CD4-positive, alpha-beta memory T cell (primary cell): ENCODE data around the gene GRIN1. TPM values are rescaled to one million over a fixed set of nuclear protein-coding genes. Genes with fewer than 3 reads are reported as not detected.

Source experiments
- CTCF ChIA-PET: fragments of 350-600 bp; sonication (Branson Sonifier 250); formaldehyde crosslinking; loops from one replicate; lab custom pipeline; 2021; ENCODE audit warnings: inconsistent platforms; ENCODE audit not compliant: partially characterized antibody; lab: Charles Lee
- POLR2A ChIA-PET: fragments of 350-600 bp; sonication (Branson Sonifier 250); formaldehyde crosslinking; loops from one replicate; lab custom pipeline; 2021; ENCODE audit not compliant: partially characterized antibody; lab: Charles Lee
- DNase-seq, 5 donors: peaks; one replicate each; pipeline versions ENCODE4 v3.0.0 to v3.0.0-alpha.2; 2020 to 2022; ENCODE audit warnings: mixed read lengths in 1 of 5
- H3K27ac ChIP-seq: one replicate; pipeline ENCODE4 v1.7.0; 2013; ENCODE audit warnings: low read depth, low read length
- H3K27me3 ChIP-seq: 2 replicates; pipeline ENCODE4 v1.7.0; 2013; ENCODE audit warnings: mild to moderate bottlenecking, low read length, moderate library complexity; ENCODE audit not compliant: insufficient read depth
- H3K36me3 ChIP-seq: 2 replicates; pipeline ENCODE4 v1.7.0; 2013; ENCODE audit warnings: mild to moderate bottlenecking, low read length, moderate library complexity; ENCODE audit not compliant: insufficient read depth
- H3K4me1 ChIP-seq: 2 replicates; pipeline ENCODE4 v1.7.0; 2013; ENCODE audit warnings: mild to moderate bottlenecking, low read length, moderate library complexity; ENCODE audit not compliant: insufficient read depth
- H3K4me3 ChIP-seq, 2 donors: one replicate each; pipeline ENCODE4 v1.7.0; 2013; ENCODE audit warnings: low read length in 2 of 2, mild to moderate bottlenecking in 1 of 2
- H3K9me3 ChIP-seq, 2 donors: one replicate each; pipeline ENCODE4 v1.7.0; 2013; ENCODE audit warnings: low read length in 2 of 2, control low read depth in 1 of 2; ENCODE audit not compliant: control insufficient read depth in 1 of 2
- H3K27ac Mint-ChIP-seq, 7 donors: one replicate each; pipeline ENCODE4 v1.8.0; 2020 to 2021; ENCODE audit warnings: mixed read lengths in 7 of 7, mild to moderate bottlenecking in 6 of 7, inconsistent platforms in 3 of 7, moderate library complexity in 3 of 7
- H3K27me3 Mint-ChIP-seq, 2 donors: one replicate each; pipeline ENCODE4 v1.8.0; 2020 to 2021; ENCODE audit warnings: mixed read lengths in 2 of 2
- H3K36me3 Mint-ChIP-seq, 2 donors: one replicate each; pipeline ENCODE4 v1.8.0; 2020 to 2021; ENCODE audit warnings: mixed read lengths in 2 of 2, inconsistent platforms in 1 of 2, mild to moderate bottlenecking in 1 of 2
- H3K4me1 Mint-ChIP-seq, 4 donors: one replicate each; pipeline ENCODE4 v1.8.0; 2020 to 2021; ENCODE audit warnings: mixed read lengths in 4 of 4, mild to moderate bottlenecking in 1 of 4
- H3K4me3 Mint-ChIP-seq, 8 donors: one replicate each; pipeline ENCODE4 v1.8.0; 2020 to 2021; ENCODE audit warnings: mixed read lengths in 8 of 8, mild to moderate bottlenecking in 7 of 8, moderate library complexity in 6 of 8, inconsistent platforms in 3 of 8
- H3K9me3 Mint-ChIP-seq, 8 donors: one replicate each; pipeline ENCODE4 v1.8.0; 2020 to 2021; ENCODE audit warnings: mixed read lengths in 8 of 8, mild to moderate bottlenecking in 5 of 8, inconsistent platforms in 3 of 8, moderate library complexity in 1 of 8
- intact Hi-C: fragments of 100-400 bp; cut with micrococcal nuclease; formaldehyde crosslinking; loops from one replicate; pipeline ENCODE4 v1.15.1; 2023
- polyA plus RNA-seq, 2 donors: library from polyadenylated mRNA; unstranded; fragments of 300-500 nt; fragmentation: Illumina TruSeq; gene quantifications; one replicate each; pipeline ENCODE4 v1.2.3, GENCODE V29; 2021
- total RNA-seq, 2 experiments: library from RNA; stranded (reverse); gene quantifications; one replicate each; pipeline ENCODE4 v1.2.3, GENCODE V29; 2021

The GRIN1 gene
- total and polyA plus RNA-seq, 4 experiments from 2014 or later = not detected

- CTCF ChIA-PET = interaction anchor here (1.4 kb wide), 1 partner anchor 33 kb away, joined by 3 read pairs; no protein-coding TSS in a partner anchor
- peaks cover 19% of the 10 kb centered on the region for H3K4me1 ChIP-seq
- no peaks in the 10 kb centered on the region for H3K36me3 ChIP-seq
- no peaks in the 10 kb centered on the region for H3K9me3 ChIP-seq
- Mint-ChIP-seq H3K9me3 (no peaks in the 10 kb centered on the region), H3K4me1 (peaks cover 6 to 22% (median 16%) of the 10 kb centered on the region in 4 donors), H3K36me3 (no peaks in the 10 kb centered on the region), H3K27me3 (peaks cover 6 to 32% of the 10 kb centered on the region in 2 donors), H3K4me3 (peak overlapping the region in 7 of 8 donors; percentile 38 to 72 (median 54)), H3K27ac (peak overlapping the region in 1 of 7 donors; percentile 59)
- H3K27ac ChIP-seq = no peak overlapping the region
- H3K27me3 ChIP-seq = peaks cover 9% of the 10 kb centered on the region
- DNase-seq = peak; percentile 31 to 59 (median 44)
- peak overlapping the region in 1 of 2 donors; percentile 44 for H3K4me3 ChIP-seq
- intact Hi-C loops = no loop called here
- POLR2A ChIA-PET = interaction anchor here (0.6 to 1.7 kb wide), 4 partner anchors 14 to 84 kb away, joined by 3 to 4 read pairs (median 3); partner anchors contain the start of gene TUBB4B
These were observed 17.8 kb downstream of the GRIN1 start for GRCh38 chr9:137156567-137157375.

- POLR2A ChIA-PET = interaction anchor here (1.3 to 1.7 kb wide), 2 partner anchors 28 to 83 kb away, joined by 3 to 4 read pairs; partner anchors contain the start of gene TUBB4B
- H3K27me3 Mint-ChIP-seq = peaks cover 6 to 33% of the 10 kb centered on the region in 2 donors
- no peaks in the 10 kb centered on the region for H3K36me3 Mint-ChIP-seq
- Histone ChIP-seq H3K27ac (no peak overlapping the region), H3K9me3 (no peaks in the 10 kb centered on the region), H3K4me3 (no peak overlapping the region), H3K4me1 (peaks cover 19% of the 10 kb centered on the region), H3K27me3 (peaks cover 9% of the 10 kb centered on the region), H3K36me3 (no peaks in the 10 kb centered on the region)
- H3K4me3 Mint-ChIP-seq = peak overlapping the region in 2 of 8 donors; percentile 23 to 25
- H3K9me3 Mint-ChIP-seq = no peaks in the 10 kb centered on the region
- intact Hi-C loops = no loop called here
- H3K27ac Mint-ChIP-seq = peak overlapping the region in 3 of 7 donors; percentile 7 to 59 (median 10)
- CTCF ChIA-PET = interaction anchor here (1.4 kb wide), 1 partner anchor 31 kb away, joined by 3 read pairs; no protein-coding TSS in a partner anchor
- no peak for DNase-seq
- H3K4me1 Mint-ChIP-seq = peaks cover 6 to 22% (median 16%) of the 10 kb centered on the region in 4 donors
These were observed 18.9 kb downstream of the GRIN1 start for GRCh38 chr9:137157618-137158415.

- H3K4me3 ChIP-seq = no peak overlapping the region
- CTCF ChIA-PET = no interaction called here
- H3K9me3 ChIP-seq = no peaks in the 10 kb centered on the region
- Mint-ChIP-seq H3K4me3 (no peak overlapping the region), H3K27me3 (peaks cover 7 to 35% of the 10 kb centered on the region in 2 donors), H3K9me3 (no peaks in the 10 kb centered on the region), H3K4me1 (peaks cover 6 to 22% (median 16%) of the 10 kb centered on the region in 4 donors), H3K36me3 (no peaks in the 10 kb centered on the region), H3K27ac (no peak overlapping the region)
- DNase-seq = no peak
- no peak overlapping the region for H3K27ac ChIP-seq
- intact Hi-C loops = no loop called here
- peaks cover 19% of the 10 kb centered on the region for H3K4me1 ChIP-seq
- peaks cover 9% of the 10 kb centered on the region for H3K27me3 ChIP-seq
- POLR2A ChIA-PET = no interaction called here
- no peaks in the 10 kb centered on the region for H3K36me3 ChIP-seq
These were observed 19.7 kb downstream of the GRIN1 start for GRCh38 chr9:137158625-137159024.

- POLR2A ChIA-PET = no interaction called here
- intact Hi-C loops = no loop called here
- peaks cover 19% of the 10 kb centered on the region for H3K4me1 ChIP-seq
- no peak overlapping the region for H3K4me3 ChIP-seq
- H3K27ac Mint-ChIP-seq = no peak overlapping the region
- DNase-seq = no peak
- no peaks in the 10 kb centered on the region for H3K36me3 ChIP-seq
- H3K4me1 Mint-ChIP-seq = peaks cover 6 to 22% (median 16%) of the 10 kb centered on the region in 4 donors
- H3K9me3 ChIP-seq = no peaks in the 10 kb centered on the region
- peaks cover 9% of the 10 kb centered on the region for H3K27me3 ChIP-seq
- H3K36me3 Mint-ChIP-seq = no peaks in the 10 kb centered on the region
- no peak overlapping the region for H3K27ac ChIP-seq
- H3K4me3 Mint-ChIP-seq = no peak overlapping the region
- CTCF ChIA-PET = no interaction called here
- peaks cover 9 to 37% of the 10 kb centered on the region in 2 donors for H3K27me3 Mint-ChIP-seq
- no peaks in the 10 kb centered on the region for H3K9me3 Mint-ChIP-seq
These were observed 20.4 kb downstream of the GRIN1 start for GRCh38 chr9:137159105-137160053.

- Mint-ChIP-seq H3K27ac (no peak overlapping the region), H3K4me1 (peaks cover 6 to 22% (median 16%) of the 10 kb centered on the region in 4 donors), H3K4me3 (peak overlapping the region in 1 of 8 donors; percentile 9), H3K9me3 (no peaks in the 10 kb centered on the region), H3K36me3 (no peaks in the 10 kb centered on the region), H3K27me3 (peaks cover 9 to 35% of the 10 kb centered on the region in 2 donors)
- CTCF ChIA-PET = no interaction called here
- no peaks in the 10 kb centered on the region for H3K36me3 ChIP-seq
- POLR2A ChIA-PET = no interaction called here
- H3K4me1 ChIP-seq = peaks cover 19% of the 10 kb centered on the region
- H3K4me3 ChIP-seq = no peak overlapping the region
- no peak overlapping the region for H3K27ac ChIP-seq
- peaks cover 9% of the 10 kb centered on the region for H3K27me3 ChIP-seq
- DNase-seq = no peak
- H3K9me3 ChIP-seq = no peaks in the 10 kb centered on the region
- intact Hi-C loops = no loop called here
These were observed 21.1 kb downstream of the GRIN1 start for GRCh38 chr9:137160054-137160425.

GRCh38 chr9:137160716-137161557 is 22.0 kb downstream of the GRIN1 start:
- peaks cover 12 to 33% of the 10 kb centered on the region in 2 donors for H3K27me3 Mint-ChIP-seq

More at GRCh38 chr9:137160716-137161557, 22.0 kb downstream of the GRIN1 start:
- DNase-seq = no peak
- peaks cover 19% of the 10 kb centered on the region for H3K4me1 ChIP-seq
- H3K27me3 ChIP-seq = peaks cover 9% of the 10 kb centered on the region
- Mint-ChIP-seq H3K9me3 (no peaks in the 10 kb centered on the region), H3K36me3 (no peaks in the 10 kb centered on the region), H3K4me1 (peaks cover 6 to 22% (median 16%) of the 10 kb centered on the region in 4 donors), H3K27ac (no peak overlapping the region), H3K4me3 (no peak overlapping the region)
- no peak overlapping the region for H3K27ac ChIP-seq
- H3K36me3 ChIP-seq = no peaks in the 10 kb centered on the region
- no peaks in the 10 kb centered on the region for H3K9me3 ChIP-seq
- CTCF ChIA-PET = no interaction called here
- POLR2A ChIA-PET = no interaction called here
- H3K4me3 ChIP-seq = no peak overlapping the region
- intact Hi-C loops = no loop called here
